Heart left ventricle (tissue), 13 donors: ENCODE measurements around the gene FTCD.

Source experiments
- POLR2A ChIP-seq, 2 donors: fragments of 450-650 bp; IDR thresholded peaks; one replicate each; pipeline ENCODE4 v1.6.1; 2017; ENCODE audit warnings: antibody characterized with exemption in 2 of 2, mild to moderate bottlenecking in 2 of 2, moderate library complexity in 2 of 2
- TF ChIP-seq, protein P1 (sequence below), 12 donors: fragments of 200-600 bp; sonication (generic) in 4 of 12; IDR thresholded peaks; one replicate each; pipeline versions ENCODE4 v1.5.0 to v1.8.0; 2018 to 2022; ENCODE audit warnings: antibody characterized with exemption in 12 of 12, mild to moderate bottlenecking in 5 of 12
- donor health status: ischemic (EF 13 %, LVEDD 7.1; RV severe dilation, severe dysfunction).
- donor health status: DM: no; HTN: yes; CAD: no.
- donor health status: DM: no; HTN: no; CAD: no.
- donor health status: ischemic (EF 25% LVEDD 6.9; RV normal size, moderate dysfunction).
- donor health status: ischemic (EF 25% LVEDD 5.7; RV mildly dilated, moderate dysfunction).
- donor health status: ischemic (EF 35%, LVEDD 5.7; RV mildly dilated, moderate dysfunction).
- donor health status: nonischemic (EF 11% LVEDD 7.7; RV severe dilation, severe dysfunction).
- donor health status: DM: yes; HTN: yes; CAD: no.
- donor health status: PGD.
- donor health status: ischemic (EF 29% LVEDD 5.4; RV normal size, mild dysfunction).
- donor health status: nonischemic (EF 23%, LVEDD 6.1; RV moderate dilation, normal function).

DNA sequence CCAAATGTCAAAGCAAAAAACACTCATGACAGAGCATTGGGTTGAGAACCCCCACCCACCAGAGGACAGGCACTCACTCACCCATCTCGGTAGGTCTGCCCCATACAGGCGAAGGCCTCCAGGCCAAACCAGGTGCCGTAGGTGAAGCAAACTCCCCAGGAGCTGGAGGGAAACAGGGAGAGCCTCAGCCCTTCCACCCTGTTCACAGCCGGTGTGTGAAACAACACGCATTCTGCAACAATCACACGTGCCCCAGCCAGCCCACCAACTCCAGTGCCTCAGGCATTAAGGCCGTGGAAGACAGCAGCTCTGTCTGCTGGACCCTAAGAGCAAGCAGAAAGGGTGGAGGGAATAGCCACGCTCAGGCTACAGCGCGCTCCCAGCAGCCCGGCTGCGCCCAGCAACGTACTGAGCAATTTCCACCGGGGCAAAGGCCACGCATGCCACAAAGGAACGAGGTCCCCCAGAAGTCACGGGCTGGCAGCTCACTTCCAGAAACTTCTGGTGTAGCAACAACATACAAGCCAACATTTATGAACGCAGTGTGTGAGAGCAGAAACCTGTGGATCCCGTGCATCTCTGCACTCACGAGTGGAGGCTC, 40.3 kb upstream of the FTCD start:
- TF ChIP-seq, protein P1, sequence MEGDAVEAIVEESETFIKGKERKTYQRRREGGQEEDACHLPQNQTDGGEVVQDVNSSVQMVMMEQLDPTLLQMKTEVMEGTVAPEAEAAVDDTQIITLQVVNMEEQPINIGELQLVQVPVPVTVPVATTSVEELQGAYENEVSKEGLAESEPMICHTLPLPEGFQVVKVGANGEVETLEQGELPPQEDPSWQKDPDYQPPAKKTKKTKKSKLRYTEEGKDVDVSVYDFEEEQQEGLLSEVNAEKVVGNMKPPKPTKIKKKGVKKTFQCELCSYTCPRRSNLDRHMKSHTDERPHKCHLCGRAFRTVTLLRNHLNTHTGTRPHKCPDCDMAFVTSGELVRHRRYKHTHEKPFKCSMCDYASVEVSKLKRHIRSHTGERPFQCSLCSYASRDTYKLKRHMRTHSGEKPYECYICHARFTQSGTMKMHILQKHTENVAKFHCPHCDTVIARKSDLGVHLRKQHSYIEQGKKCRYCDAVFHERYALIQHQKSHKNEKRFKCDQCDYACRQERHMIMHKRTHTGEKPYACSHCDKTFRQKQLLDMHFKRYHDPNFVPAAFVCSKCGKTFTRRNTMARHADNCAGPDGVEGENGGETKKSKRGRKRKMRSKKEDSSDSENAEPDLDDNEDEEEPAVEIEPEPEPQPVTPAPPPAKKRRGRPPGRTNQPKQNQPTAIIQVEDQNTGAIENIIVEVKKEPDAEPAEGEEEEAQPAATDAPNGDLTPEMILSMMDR (IDR thresholded peaks at IDR 0.05): no peak
- no peak for TF ChIP-seq POLR2A (IDR thresholded peaks at IDR 0.05)
